WTC11 (cell line): ENCODE data around the gene PHLPP1. TPM values are rescaled to one million over a fixed set of nuclear protein-coding genes. Genes with fewer than 3 reads are reported as not detected.

ENCODE experiments used
- ATAC-seq: fragments of 200-7000 bp; cut with Tn5 transposase; 2 replicates; pipeline ENCODE4 v1.10.0; 2021; ENCODE audit warnings: mild to moderate bottlenecking, moderate library complexity
- CTCF ChIA-PET: fragments of 300-600 bp; sonication (Branson Sonifier 250); formaldehyde crosslinking; loops from one replicate; lab custom pipeline; 2021; ENCODE audit warnings: antibody characterized with exemption; lab: Charles Lee
- POLR2A ChIA-PET: fragments of 350-600 bp; sonication (Branson Sonifier 250); formaldehyde crosslinking; loops from one replicate; lab custom pipeline; 2021; ENCODE audit warnings: antibody characterized with exemption; lab: Charles Lee
- DNase-seq: peaks from one replicate; pipeline ENCODE4 v3.0.0; 2021; ENCODE audit warnings: low spot score
- H3K27ac Mint-ChIP-seq: 2 replicates; pipeline ENCODE4 v1.8.0; 2021; ENCODE audit warnings: mixed read lengths
- H3K27me3 Mint-ChIP-seq: 2 replicates; pipeline ENCODE4 v1.8.0; 2021; ENCODE audit warnings: low read depth, mild to moderate bottlenecking, moderate library complexity, mixed read lengths
- H3K36me3 Mint-ChIP-seq: 2 replicates; pipeline ENCODE4 v1.8.0; 2021; ENCODE audit warnings: mixed read lengths
- H3K4me1 Mint-ChIP-seq: 2 replicates; pipeline ENCODE4 v1.8.0; 2022; ENCODE audit warnings: mixed read lengths
- H3K4me3 Mint-ChIP-seq: 2 replicates; pipeline ENCODE4 v1.8.0; 2021; ENCODE audit warnings: mild to moderate bottlenecking, moderate library complexity, mixed read lengths
- H3K9me3 Mint-ChIP-seq: 2 replicates; pipeline ENCODE4 v1.8.0; 2021; ENCODE audit warnings: mixed read lengths
- ATF1 ChIP-seq: sonication (generic); formaldehyde crosslinking; IDR thresholded peaks from 2 replicates; pipeline ENCODE4 v1.8.1; 2023; ENCODE audit warnings: mild to moderate bottlenecking, moderate library complexity, missing genetic modification reagents
- ATF2 ChIP-seq: sonication (generic); formaldehyde crosslinking; IDR thresholded peaks from 2 replicates; pipeline ENCODE4 v1.8.1; 2022; ENCODE audit warnings: low read depth, missing genetic modification reagents, borderline replicate concordance
- CREB1 ChIP-seq: sonication (generic); formaldehyde crosslinking; IDR thresholded peaks from 2 replicates; pipeline ENCODE4 v1.8.0; 2023; ENCODE audit warnings: mild to moderate bottlenecking, missing genetic modification reagents
- E2F4 ChIP-seq: sonication (generic); formaldehyde crosslinking; IDR thresholded peaks from 2 replicates; pipeline ENCODE4 v1.8.1; 2022; ENCODE audit warnings: low read depth, mild to moderate bottlenecking, moderate library complexity, missing genetic modification reagents, borderline replicate concordance
- ELF4 ChIP-seq: sonication (generic); formaldehyde crosslinking; IDR thresholded peaks from 2 replicates; pipeline ENCODE4 v1.8.1; 2022; ENCODE audit warnings: low read depth, mild to moderate bottlenecking, moderate library complexity, missing genetic modification reagents
- ETV6 ChIP-seq: sonication (generic); formaldehyde crosslinking; IDR thresholded peaks from 2 replicates; pipeline ENCODE4 v1.8.1; 2022; ENCODE audit warnings: mild to moderate bottlenecking, missing genetic modification reagents
- FOXK1 ChIP-seq: sonication (generic); formaldehyde crosslinking; IDR thresholded peaks from 2 replicates; pipeline ENCODE4 v1.8.0; 2022; ENCODE audit warnings: mild to moderate bottlenecking, moderate library complexity, missing genetic modification reagents
- FOXP4 ChIP-seq: sonication (generic); formaldehyde crosslinking; IDR thresholded peaks from 2 replicates; pipeline ENCODE4 v1.8.0; 2022; ENCODE audit warnings: mild to moderate bottlenecking, missing genetic modification reagents
- GABPB1 ChIP-seq: sonication (generic); formaldehyde crosslinking; IDR thresholded peaks from 2 replicates; pipeline ENCODE4 v1.8.1; 2023; ENCODE audit warnings: mild to moderate bottlenecking, missing genetic modification reagents
- MAX ChIP-seq: sonication (generic); formaldehyde crosslinking; IDR thresholded peaks from 2 replicates; pipeline ENCODE4 v1.8.0; 2022; ENCODE audit warnings: mild to moderate bottlenecking, missing genetic modification reagents
- MLX ChIP-seq: sonication (generic); formaldehyde crosslinking; IDR thresholded peaks from 2 replicates; pipeline ENCODE4 v1.8.1; 2023; ENCODE audit warnings: mild to moderate bottlenecking, missing genetic modification reagents, moderate library complexity
- NFE2L1 ChIP-seq: sonication (generic); formaldehyde crosslinking; IDR thresholded peaks from 2 replicates; pipeline ENCODE4 v1.8.1; 2023; ENCODE audit warnings: missing genetic modification reagents
- NR3C1 ChIP-seq: sonication (generic); formaldehyde crosslinking; conservative IDR thresholded peaks from 2 replicates; pipeline ENCODE4 v1.8.1; 2023; ENCODE audit warnings: low read depth, mild to moderate bottlenecking, missing genetic modification reagents
- SMAD3 ChIP-seq: sonication (generic); formaldehyde crosslinking; IDR thresholded peaks from 2 replicates; pipeline ENCODE4 v1.8.0; 2022; ENCODE audit warnings: missing genetic modification reagents, mild to moderate bottlenecking, borderline replicate concordance
- ZNF219 ChIP-seq: sonication (generic); formaldehyde crosslinking; IDR thresholded peaks from 2 replicates; pipeline ENCODE4 v1.8.0; 2023; ENCODE audit warnings: missing genetic modification reagents, mild to moderate bottlenecking, borderline replicate concordance
- ZNF232 ChIP-seq: sonication (generic); formaldehyde crosslinking; IDR thresholded peaks from 2 replicates; pipeline ENCODE4 v1.8.0; 2022; ENCODE audit warnings: mild to moderate bottlenecking, missing genetic modification reagents
- ZNF263 ChIP-seq: sonication (generic); formaldehyde crosslinking; IDR thresholded peaks from 2 replicates; pipeline ENCODE4 v1.8.1; 2022; ENCODE audit warnings: low read depth, mild to moderate bottlenecking, moderate library complexity, missing genetic modification reagents
- ZNF281 ChIP-seq: sonication (generic); formaldehyde crosslinking; IDR thresholded peaks from 2 replicates; pipeline ENCODE4 v1.8.0; 2023; ENCODE audit warnings: mild to moderate bottlenecking, missing genetic modification reagents
- ZNF317 ChIP-seq: sonication (generic); formaldehyde crosslinking; IDR thresholded peaks from 2 replicates; pipeline ENCODE4 v1.8.1; 2023; ENCODE audit warnings: low read depth, mild to moderate bottlenecking, moderate library complexity, missing genetic modification reagents, borderline replicate concordance
- ZNF396 ChIP-seq: fragments of 250-450 bp; sonication (Bioruptor Pico); IDR thresholded peaks from 2 replicates; pipeline ENCODE4 v1.8.0; 2021; ENCODE audit warnings: mild to moderate bottlenecking, moderate library complexity, borderline replicate concordance
- ZNF423 ChIP-seq: fragments of 250-450 bp; sonication (Bioruptor Pico); IDR thresholded peaks from 2 replicates; pipeline ENCODE4 v2.1.2; 2022; ENCODE audit warnings: mild to moderate bottlenecking, moderate library complexity
- ZNF671 ChIP-seq: fragments of 250-450 bp; sonication (Bioruptor Pico); IDR thresholded peaks from 2 replicates; pipeline ENCODE4 v1.8.0; 2021; ENCODE audit warnings: mild to moderate bottlenecking
- total RNA-seq: library from RNA; stranded (reverse); gene quantifications from 3 replicates; pipeline ENCODE4 v1.2.3, GENCODE V29; 2021
- TF ChIP-seq, protein P1 (sequence below): fragments of 250-450 bp; sonication (Bioruptor Pico); IDR thresholded peaks from 2 replicates; pipeline ENCODE4 v1.8.0; 2021; ENCODE audit warnings: mild to moderate bottlenecking
- TF ChIP-seq, protein P2 (sequence below): sonication (generic); formaldehyde crosslinking; IDR thresholded peaks from 2 replicates; pipeline ENCODE4 v1.8.0; 2022; ENCODE audit warnings: mild to moderate bottlenecking, missing genetic modification reagents

The PHLPP1 gene
- total RNA-seq, 1 experiment from 2014 or later, result 52.0 TPM

GRCh38 chr18:62944454-62944853 is 229.1 kb downstream of the PHLPP1 start:
- Mint-ChIP-seq H3K4me1 (peaks cover 6% of the 10 kb centered on the region), H3K27ac (no peak overlapping the region)
- no peak for TF ChIP-seq MLX
- TF ChIP-seq ZNF232, result no peak
- no peak for TF ChIP-seq ZNF671 (CRISPR knock-in tag)
- no peak for TF ChIP-seq ELF4
- TF ChIP-seq, protein P1, sequence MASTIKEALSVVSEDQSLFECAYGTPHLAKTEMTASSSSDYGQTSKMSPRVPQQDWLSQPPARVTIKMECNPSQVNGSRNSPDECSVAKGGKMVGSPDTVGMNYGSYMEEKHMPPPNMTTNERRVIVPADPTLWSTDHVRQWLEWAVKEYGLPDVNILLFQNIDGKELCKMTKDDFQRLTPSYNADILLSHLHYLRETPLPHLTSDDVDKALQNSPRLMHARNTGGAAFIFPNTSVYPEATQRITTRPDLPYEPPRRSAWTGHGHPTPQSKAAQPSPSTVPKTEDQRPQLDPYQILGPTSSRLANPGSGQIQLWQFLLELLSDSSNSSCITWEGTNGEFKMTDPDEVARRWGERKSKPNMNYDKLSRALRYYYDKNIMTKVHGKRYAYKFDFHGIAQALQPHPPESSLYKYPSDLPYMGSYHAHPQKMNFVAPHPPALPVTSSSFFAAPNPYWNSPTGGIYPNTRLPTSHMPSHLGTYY (CRISPR knock-in tag), result no peak
- TF ChIP-seq SMAD3 (CRISPR knock-in tag), result no peak
- no peak for TF ChIP-seq ETV6 (CRISPR knock-in tag)
- no peak for TF ChIP-seq ZNF281 (CRISPR knock-in tag)
- no peak for TF ChIP-seq NFE2L1 (CRISPR knock-in tag)
- TF ChIP-seq ATF2 (CRISPR knock-in tag), result no peak
- TF ChIP-seq CREB1 (CRISPR knock-in tag), result no peak
- TF ChIP-seq E2F4 (CRISPR knock-in tag), result no peak
- TF ChIP-seq, all 79 proteins: peak for 0
- no peak for DNase-seq
- Mint-ChIP-seq H3K27me3 (no peaks in the 10 kb centered on the region), H3K36me3 (peaks cover 52% of the 10 kb centered on the region), H3K4me3 (no peak overlapping the region), H3K9me3 (no peaks in the 10 kb centered on the region)
- ChIA-PET POLR2A (interaction anchor here (0.6 kb wide), 1 partner anchor 330 kb away, joined by 3 read pairs; no protein-coding TSS in a partner anchor), CTCF (interaction anchor here (1.0 to 1.1 kb wide), 6 partner anchors 8 to 358 kb away, joined by 3 to 8 read pairs (median 3); partner anchors contain the start of gene PHLPP1)
- ATAC-seq, result no peak; the same call in 1 of the 2 replicates

DNA sequence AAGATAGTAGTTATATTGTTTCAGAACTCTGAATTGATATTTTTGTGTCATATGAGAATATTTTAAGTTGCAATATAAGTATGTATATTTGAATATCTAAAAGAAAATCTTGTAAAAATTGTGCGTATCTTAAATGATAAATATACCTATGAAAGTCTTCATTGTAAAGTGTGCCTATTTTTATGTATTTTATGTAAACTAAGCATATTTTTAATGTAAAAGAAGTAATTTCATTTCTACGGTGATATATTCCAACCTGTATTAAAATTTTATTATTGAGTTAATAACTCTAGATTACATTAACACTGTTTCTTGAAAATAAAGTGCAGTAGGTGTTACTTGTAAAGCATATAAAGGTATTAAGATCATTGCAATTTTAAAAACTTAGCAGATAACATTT is 233.4 kb downstream of the PHLPP1 start:
- peaks cover 6% of the 10 kb centered on the region for H3K4me1 Mint-ChIP-seq
- DNase-seq (no peak), ATAC-seq (no peak)
- ChIA-PET CTCF (interaction anchor here (1.0 kb wide), 1 partner anchor 93 kb away, joined by 3 read pairs; no protein-coding TSS in a partner anchor), POLR2A (no interaction called here)
- H3K27ac Mint-ChIP-seq, result no peak overlapping the region
- H3K27me3 Mint-ChIP-seq, result no peaks in the 10 kb centered on the region
- H3K9me3 Mint-ChIP-seq, result no peaks in the 10 kb centered on the region
- no peak overlapping the region for H3K4me3 Mint-ChIP-seq
- H3K36me3 Mint-ChIP-seq, result peaks cover 43% of the 10 kb centered on the region
- no peak for TF ChIP-seq MAX (CRISPR knock-in tag)
- no peak for TF ChIP-seq E2F4 (CRISPR knock-in tag)
- TF ChIP-seq NR3C1 (CRISPR knock-in tag), result no peak
- TF ChIP-seq FOXK1 (CRISPR knock-in tag), result no peak
- TF ChIP-seq FOXP4 (CRISPR knock-in tag), result no peak
- TF ChIP-seq ZNF263, result no peak
- TF ChIP-seq ZNF396, result no peak
- TF ChIP-seq ZNF317 (CRISPR knock-in tag), result no peak
- TF ChIP-seq, protein P2, sequence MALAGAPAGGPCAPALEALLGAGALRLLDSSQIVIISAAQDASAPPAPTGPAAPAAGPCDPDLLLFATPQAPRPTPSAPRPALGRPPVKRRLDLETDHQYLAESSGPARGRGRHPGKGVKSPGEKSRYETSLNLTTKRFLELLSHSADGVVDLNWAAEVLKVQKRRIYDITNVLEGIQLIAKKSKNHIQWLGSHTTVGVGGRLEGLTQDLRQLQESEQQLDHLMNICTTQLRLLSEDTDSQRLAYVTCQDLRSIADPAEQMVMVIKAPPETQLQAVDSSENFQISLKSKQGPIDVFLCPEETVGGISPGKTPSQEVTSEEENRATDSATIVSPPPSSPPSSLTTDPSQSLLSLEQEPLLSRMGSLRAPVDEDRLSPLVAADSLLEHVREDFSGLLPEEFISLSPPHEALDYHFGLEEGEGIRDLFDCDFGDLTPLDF, result no peak
- no peak for TF ChIP-seq GABPB1 (CRISPR knock-in tag)
- no peak for TF ChIP-seq ZNF219 (CRISPR knock-in tag)
- no peak for TF ChIP-seq ZNF423 (CRISPR knock-in tag)
- TF ChIP-seq ATF1 (CRISPR knock-in tag), result no peak
